OCI-LY7 (cell line): ENCODE measurements around the gene SPACA9. TPM values are rescaled to one million over a fixed set of nuclear protein-coding genes. Genes with fewer than 3 reads are reported as not detected.

Experiments
- BruUV-seq: library from RNA; stranded (reverse); fragments of 400-500 nt; replicated peaks from 2 replicates; lab custom pipeline; 2021; lab: Mats Ljungman, UMichigan
- CTCF ChIA-PET: fragments of 300-600 bp; sonication (Branson Sonifier 250); formaldehyde crosslinking; loops from one replicate; lab custom pipeline; 2022; ENCODE audit warnings: antibody characterized with exemption; ENCODE audit not compliant: unreplicated experiment; lab: Charles Lee
- POLR2A ChIA-PET: fragments of 300-600 bp; sonication (Branson Sonifier 250); formaldehyde crosslinking; loops from one replicate; lab custom pipeline; 2022; ENCODE audit warnings: antibody characterized with exemption; lab: Charles Lee
- DNase-seq: peaks from one replicate; pipeline ENCODE4 v3.0.0-alpha.2; 2015; ENCODE audit warnings: low spot score
- H2AFZ ChIP-seq: fragments of 200-600 bp; sonication (generic), shearing (Covaris generic); 2 replicates; pipeline ENCODE4 v1.6.1; 2014; ENCODE audit warnings: mild to moderate bottlenecking, antibody characterized with exemption, low read length, moderate library complexity
- H3K27ac ChIP-seq: fragments of 200-600 bp; sonication (generic); 2 replicates; pipeline ENCODE4 v1.5.1; 2014; ENCODE audit warnings: mixed run types, low read depth, mild to moderate bottlenecking, moderate library complexity, low read length, inconsistent platforms; ENCODE audit not compliant: poor library complexity, severe bottlenecking
- H3K36me3 ChIP-seq: fragments of 200-600 bp; sonication (generic); 2 replicates; pipeline ENCODE4 v1.6.1; 2014; ENCODE audit warnings: mild to moderate bottlenecking, antibody characterized with exemption, low read length, moderate library complexity, mixed read lengths; ENCODE audit not compliant: insufficient read depth
- H3K4me1 ChIP-seq: fragments of 200-600 bp; sonication (generic); 2 replicates; pipeline ENCODE4 v1.5.1; 2014; ENCODE audit warnings: mild to moderate bottlenecking, low read length; ENCODE audit not compliant: insufficient read depth, poor library complexity, severe bottlenecking
- H3K4me2 ChIP-seq: fragments of 200-600 bp; sonication (generic); 2 replicates; pipeline ENCODE4 v1.6.1; 2014; ENCODE audit warnings: mild to moderate bottlenecking, low read length
- H3K4me3 ChIP-seq: fragments of 200-600 bp; sonication (generic); 2 replicates; pipeline ENCODE4 v1.5.1; 2014; ENCODE audit warnings: mild to moderate bottlenecking, low read depth, low read length; ENCODE audit not compliant: poor library complexity, severe bottlenecking
- H3K79me2 ChIP-seq: fragments of 200-600 bp; sonication (generic); 2 replicates; pipeline ENCODE4 v1.6.1; 2016; ENCODE audit warnings: low read depth, mild to moderate bottlenecking, low read length, moderate library complexity, mixed read lengths; ENCODE audit not compliant: insufficient read depth
- H3K9me2 ChIP-seq: fragments of 200-600 bp; sonication (generic); 2 replicates; pipeline ENCODE4 v1.6.1; 2016; ENCODE audit warnings: mild to moderate bottlenecking, low read length, mixed read lengths; ENCODE audit not compliant: insufficient read depth
- H3K9me3 ChIP-seq: fragments of 200-600 bp; sonication (generic); 2 replicates; pipeline ENCODE4 v1.6.1; 2014; ENCODE audit warnings: mild to moderate bottlenecking, mixed run types, low read length, mixed read lengths
- H4K20me1 ChIP-seq: fragments of 200-600 bp; sonication (generic); 2 replicates; pipeline ENCODE4 v1.6.1; 2014; ENCODE audit warnings: mild to moderate bottlenecking, antibody characterized with exemption, low read length, moderate library complexity, mixed read lengths; ENCODE audit not compliant: insufficient read depth
- EZH2phosphoT487 ChIP-seq: fragments of 200-600 bp; sonication (generic); IDR thresholded peaks from 2 replicates; pipeline ENCODE4 v1.6.1; 2018; ENCODE audit warnings: low read depth, borderline replicate concordance, mild to moderate bottlenecking, mixed run types, antibody characterized with exemption, low read length, moderate library complexity, mixed read lengths
- intact Hi-C: fragments of 100-400 bp; cut with micrococcal nuclease; formaldehyde crosslinking; loops from one replicate; pipeline ENCODE4 v1.10.0; 2022; ENCODE audit not compliant: unreplicated experiment
- total RNA-seq, 2 experiments: library from RNA; depleted of rRNA in 1 of 2; stranded (reverse); fragments of >200 nt in 1 of 2; shearing (Covaris generic) in 1 of 2; gene quantifications; 2 replicates each; pipeline ENCODE4 v1.2.3, GENCODE V29; 2014 to 2022
- TF ChIP-seq, protein P1 (sequence below): fragments of 200-600 bp; sonication (generic); conservative IDR thresholded peaks from 2 replicates; pipeline ENCODE4 v1.5.1; 2014; ENCODE audit warnings: mild to moderate bottlenecking, antibody characterized with exemption, low read length, moderate library complexity, mixed read lengths

SPACA9 gene
- total RNA-seq, 2 experiments from 2014 or later, result 1.1 to 5.7 TPM

DNA sequence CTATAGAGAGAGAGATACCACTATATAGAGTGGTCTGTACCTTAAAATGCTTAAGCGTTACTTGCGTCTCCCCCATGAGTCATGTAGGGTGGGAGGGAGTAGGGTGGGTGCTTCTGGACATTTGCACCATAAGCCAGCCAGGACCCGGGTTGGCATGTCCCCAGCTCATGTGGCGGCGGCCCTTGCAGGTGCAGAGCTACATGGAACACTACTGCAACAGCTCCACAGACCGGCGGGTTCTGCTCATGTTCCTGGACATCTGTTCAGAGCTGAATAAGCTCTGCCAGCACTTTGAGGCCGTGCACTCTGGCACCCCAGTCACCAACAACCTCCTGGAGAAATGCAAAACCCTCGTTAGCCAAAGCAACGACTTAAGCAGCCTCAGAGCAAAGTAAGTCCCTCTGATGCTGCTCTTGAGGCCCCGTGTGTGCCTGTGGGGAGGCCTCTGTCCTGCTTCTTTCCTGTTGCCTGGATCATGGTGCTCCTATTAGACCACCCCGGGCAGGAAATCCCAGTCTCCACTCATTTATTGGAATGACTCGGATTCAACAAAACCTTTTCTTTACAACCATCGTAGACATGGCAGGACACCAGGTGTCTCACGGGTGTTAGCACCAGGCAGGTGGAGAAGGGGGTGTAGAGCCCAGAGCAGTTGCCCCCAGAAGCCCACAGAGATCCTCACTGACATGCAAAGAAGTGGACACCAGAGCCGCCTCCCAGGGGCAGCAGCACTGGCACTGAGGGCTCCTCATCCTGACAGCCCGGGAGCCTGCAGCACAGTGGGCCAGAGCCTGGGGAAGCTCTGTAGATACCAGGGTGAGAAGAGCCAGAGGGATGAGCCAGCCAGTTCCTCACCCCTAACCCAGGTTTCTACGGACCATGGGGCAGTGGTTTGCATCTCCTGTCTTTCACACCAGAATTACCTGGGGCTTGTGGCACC lies 8.8 kb downstream of the SPACA9 start:
- Histone ChIP-seq H3K27ac (no peak overlapping the region), H2AFZ (no peak overlapping the region), H3K36me3 (no peaks in the 10 kb centered on the region), H3K9me2 (no peaks in the 10 kb centered on the region), H4K20me1 (no peaks in the 10 kb centered on the region), H3K4me3 (no peak overlapping the region), H3K4me2 (no peak overlapping the region), H3K4me1 (no peaks in the 10 kb centered on the region), H3K79me2 (no peaks in the 10 kb centered on the region), H3K9me3 (no peaks in the 10 kb centered on the region)
- DNase-seq, result no peak
- intact Hi-C loops, result no loop called here
- BruUV-seq, result no TSS peak
- no peak for TF ChIP-seq EZH2phosphoT487
- TF ChIP-seq, protein P1, sequence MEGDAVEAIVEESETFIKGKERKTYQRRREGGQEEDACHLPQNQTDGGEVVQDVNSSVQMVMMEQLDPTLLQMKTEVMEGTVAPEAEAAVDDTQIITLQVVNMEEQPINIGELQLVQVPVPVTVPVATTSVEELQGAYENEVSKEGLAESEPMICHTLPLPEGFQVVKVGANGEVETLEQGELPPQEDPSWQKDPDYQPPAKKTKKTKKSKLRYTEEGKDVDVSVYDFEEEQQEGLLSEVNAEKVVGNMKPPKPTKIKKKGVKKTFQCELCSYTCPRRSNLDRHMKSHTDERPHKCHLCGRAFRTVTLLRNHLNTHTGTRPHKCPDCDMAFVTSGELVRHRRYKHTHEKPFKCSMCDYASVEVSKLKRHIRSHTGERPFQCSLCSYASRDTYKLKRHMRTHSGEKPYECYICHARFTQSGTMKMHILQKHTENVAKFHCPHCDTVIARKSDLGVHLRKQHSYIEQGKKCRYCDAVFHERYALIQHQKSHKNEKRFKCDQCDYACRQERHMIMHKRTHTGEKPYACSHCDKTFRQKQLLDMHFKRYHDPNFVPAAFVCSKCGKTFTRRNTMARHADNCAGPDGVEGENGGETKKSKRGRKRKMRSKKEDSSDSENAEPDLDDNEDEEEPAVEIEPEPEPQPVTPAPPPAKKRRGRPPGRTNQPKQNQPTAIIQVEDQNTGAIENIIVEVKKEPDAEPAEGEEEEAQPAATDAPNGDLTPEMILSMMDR, result no peak
- POLR2A ChIA-PET, result interaction anchor here (0.5 kb wide), 1 partner anchor 250 kb away, joined by 5 read pairs; no protein-coding TSS in a partner anchor
- CTCF ChIA-PET, result no interaction called here

DNA sequence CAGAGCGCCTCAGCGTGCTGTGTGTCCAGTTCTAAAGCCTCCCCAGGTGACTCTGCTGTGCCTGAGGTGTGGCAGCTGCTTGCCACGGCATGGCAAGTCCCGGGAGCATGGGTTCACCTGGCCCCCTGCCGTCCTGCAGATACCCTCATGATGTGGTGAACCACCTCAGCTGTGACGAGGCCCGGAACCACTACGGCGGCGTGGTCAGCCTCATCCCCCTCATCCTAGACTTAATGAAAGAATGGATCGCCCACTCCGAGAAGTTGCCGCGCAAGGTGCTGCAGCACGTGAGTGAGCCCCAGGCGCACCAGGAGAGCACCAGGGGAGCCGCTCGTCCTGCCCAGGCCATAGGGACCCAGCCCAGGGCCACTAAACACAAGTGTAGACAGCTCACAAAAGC lies 9.5 kb downstream of the SPACA9 start:
- no peak overlapping the region for H3K27ac ChIP-seq
- TF ChIP-seq EZH2phosphoT487, result no peak
- TF ChIP-seq, protein P1, result no peak
- intact Hi-C loops, result no loop called here
- no peak overlapping the region for H3K4me2 ChIP-seq
- no peak overlapping the region for H3K4me3 ChIP-seq
- no peak for DNase-seq
- H3K36me3 ChIP-seq, result peaks cover under 1% of the 10 kb centered on the region; the same call in 1 of the 2 replicates
- H3K9me3 ChIP-seq, result no peaks in the 10 kb centered on the region
- CTCF ChIA-PET, result no interaction called here
- H3K9me2 ChIP-seq, result no peaks in the 10 kb centered on the region
- no TSS peak for BruUV-seq
- H3K79me2 ChIP-seq, result no peaks in the 10 kb centered on the region
- H3K4me1 ChIP-seq, result no peaks in the 10 kb centered on the region
- POLR2A ChIA-PET, result interaction anchor here (0.5 kb wide), 1 partner anchor 249 kb away, joined by 5 read pairs; no protein-coding TSS in a partner anchor
- H2AFZ ChIP-seq, result no peak overlapping the region
- H4K20me1 ChIP-seq, result no peaks in the 10 kb centered on the region

DNA sequence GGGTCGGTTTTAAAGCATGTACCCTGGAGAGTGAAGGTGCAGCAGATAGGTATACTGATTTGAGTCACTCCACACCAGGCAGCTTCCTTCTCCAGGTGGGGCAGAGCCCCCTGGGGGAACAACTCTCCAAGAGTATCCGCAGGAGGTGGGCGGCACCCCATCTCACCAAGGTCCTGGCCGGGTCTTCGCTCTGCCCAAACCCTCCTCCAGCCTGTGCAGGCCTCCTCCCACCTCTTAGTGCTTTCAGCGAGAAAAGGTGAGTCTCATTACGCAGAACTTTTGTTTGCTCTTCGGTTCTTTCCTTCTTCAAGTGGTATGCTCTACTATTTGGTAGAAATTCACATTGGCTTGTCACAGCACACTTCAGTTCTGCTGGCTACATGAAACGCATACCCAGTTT lies 13.7 kb downstream of the SPACA9 start:
- ChIA-PET CTCF (no interaction called here), POLR2A (no interaction called here)
- no TSS peak for BruUV-seq
- TF ChIP-seq, protein P1, result no peak
- TF ChIP-seq EZH2phosphoT487, result no peak
- Histone ChIP-seq H3K9me3 (no peaks in the 10 kb centered on the region), H3K9me2 (no peaks in the 10 kb centered on the region), H4K20me1 (no peaks in the 10 kb centered on the region), H3K36me3 (peaks cover 30% of the 10 kb centered on the region), H3K4me1 (no peaks in the 10 kb centered on the region), H2AFZ (no peak overlapping the region), H3K4me2 (no peak overlapping the region), H3K27ac (no peak overlapping the region), H3K4me3 (no peak overlapping the region), H3K79me2 (no peaks in the 10 kb centered on the region)
- intact Hi-C loops, result loop anchor here (5.0 kb wide), 1 partner anchor 85 kb away; the partner anchor contains the start of gene GFI1B
- DNase-seq, result no peak
